Liver (tissue), 9 donors: ENCODE data around the gene FTO. TPM values are rescaled to one million over a fixed set of nuclear protein-coding genes. Genes with fewer than 3 reads are reported as not detected.

Experiments used
- DNase-seq: peaks from one replicate; pipeline ENCODE4 v3.0.0-alpha.2; 2017; ENCODE audit warnings: low spot score
- H3K27ac ChIP-seq, 2 donors: one replicate each; pipeline ENCODE4 v1.7.0; 2013; ENCODE audit warnings: inconsistent platforms in 2 of 2, low read length in 2 of 2, control low read depth in 1 of 2, low read depth in 1 of 2, mild to moderate bottlenecking in 1 of 2
- H3K27me3 ChIP-seq, 4 donors: one replicate each; pipeline versions ENCODE4 v1.6.1 to v1.7.0; 2013; ENCODE audit warnings: low read length in 3 of 4, inconsistent platforms in 1 of 4, mild to moderate bottlenecking in 1 of 4, moderate library complexity in 1 of 4; ENCODE audit not compliant: control insufficient read depth in 4 of 4, insufficient read depth in 4 of 4
- H3K36me3 ChIP-seq, 4 donors: one replicate each; pipeline versions ENCODE4 v1.6.1 to v1.7.0; 2013; ENCODE audit warnings: low read length in 3 of 4, mild to moderate bottlenecking in 3 of 4, low read depth in 1 of 4, moderate library complexity in 1 of 4; ENCODE audit not compliant: control insufficient read depth in 4 of 4, insufficient read depth in 3 of 4
- H3K4me1 ChIP-seq, 4 donors: one replicate each; pipeline versions ENCODE4 v1.6.1 to v1.7.0; 2013; ENCODE audit warnings: low read length in 3 of 4, mild to moderate bottlenecking in 3 of 4, moderate library complexity in 1 of 4; ENCODE audit not compliant: control insufficient read depth in 4 of 4, insufficient read depth in 4 of 4
- H3K4me3 ChIP-seq, 3 donors: one replicate each; pipeline versions ENCODE4 v1.6.1 to v1.7.0; 2013; ENCODE audit warnings: low read length in 3 of 3, control low read depth in 1 of 3, low read depth in 1 of 3, mild to moderate bottlenecking in 1 of 3
- H3K9ac ChIP-seq, 2 donors: one replicate each; pipeline ENCODE4 v1.7.0; 2013; ENCODE audit warnings: low read length in 2 of 2, mild to moderate bottlenecking in 2 of 2, moderate library complexity in 2 of 2, control low read depth in 1 of 2, low read depth in 1 of 2
- H3K9me3 ChIP-seq, 4 donors: one replicate each; pipeline versions ENCODE4 v1.6.1 to v1.7.0; 2013; ENCODE audit warnings: low read length in 3 of 4; ENCODE audit not compliant: control insufficient read depth in 4 of 4
- EGR1 ChIP-seq, 2 donors: IDR thresholded peaks; 2 replicates each; pipeline ENCODE4 v1.6.1; 2016 to 2018; ENCODE audit warnings: antibody characterized with exemption in 2 of 2, low read depth in 2 of 2
- FOXA1 ChIP-seq: IDR thresholded peaks from 2 replicates; pipeline ENCODE4 v1.6.1; 2016; ENCODE audit warnings: antibody characterized with exemption
- FOXA2 ChIP-seq: IDR thresholded peaks from 2 replicates; pipeline ENCODE4 v1.6.1; 2016; ENCODE audit warnings: antibody characterized with exemption
- HNF4A ChIP-seq, 2 donors: conservative IDR thresholded peaks; 2 replicates each; pipeline ENCODE4 v1.6.1; 2016; ENCODE audit warnings: antibody characterized with exemption in 2 of 2, mild to moderate bottlenecking in 2 of 2
- HNF4G ChIP-seq: IDR thresholded peaks from 2 replicates; pipeline ENCODE4 v1.6.1; 2016; ENCODE audit warnings: antibody characterized with exemption
- NR2F2 ChIP-seq: IDR thresholded peaks from 2 replicates; pipeline ENCODE4 v1.6.1; 2016; ENCODE audit warnings: antibody characterized with exemption
- RAD21 ChIP-seq, 2 donors: IDR thresholded peaks; 2 replicates each; pipeline ENCODE4 v1.6.1; 2016; ENCODE audit warnings: antibody characterized with exemption in 2 of 2, mild to moderate bottlenecking in 2 of 2
- RXRA ChIP-seq, 2 donors: IDR thresholded peaks; 2 replicates each; pipeline ENCODE4 v1.6.1; 2017 to 2018; ENCODE audit warnings: antibody characterized with exemption in 2 of 2, mild to moderate bottlenecking in 1 of 2
- SP1 ChIP-seq: IDR thresholded peaks from 2 replicates; pipeline ENCODE4 v1.6.1; 2018; ENCODE audit warnings: antibody characterized with exemption, mild to moderate bottlenecking
- TAF1 ChIP-seq: conservative IDR thresholded peaks from 2 replicates; pipeline ENCODE4 v1.6.1; 2016; ENCODE audit warnings: antibody characterized with exemption, mild to moderate bottlenecking
- YY1 ChIP-seq: IDR thresholded peaks from 2 replicates; pipeline ENCODE4 v1.6.1; 2016; ENCODE audit warnings: antibody characterized with exemption, mild to moderate bottlenecking
- WGBS: extraction: QIAGEN DNeasy Blood & Tissue Kit; methylation state at CpG from one replicate; pipeline ENCODE4 v1.1.7; 2013; 5-methylcytosine and 5-hydroxymethylcytosine counted together
- polyA plus RNA-seq, 2 donors: library from polyadenylated mRNA; stranded (reverse) in 1 of 2; unstranded in 1 of 2; fragments of 200-250 nt in 1 of 2; fragments of >200 nt in 1 of 2; fragmentation: Nextera tagmentation in 1 of 2; extraction: Ambion mirVana in 1 of 2; gene quantifications; one replicate each; pipeline versions ENCODE4 v1.2.1 to v1.2.3, GENCODE V29; 2013 to 2015
- total RNA-seq, 2 donors: library from RNA; depleted of rRNA; stranded (reverse); fragments of >200 nt; gene quantifications; one replicate each; pipeline ENCODE4 v1.2.3, GENCODE V29; 2014
- TF ChIP-seq, protein P1 (sequence below): IDR thresholded peaks from 2 replicates; pipeline ENCODE4 v1.6.1; 2016; ENCODE audit warnings: antibody characterized with exemption, mild to moderate bottlenecking
- TF ChIP-seq, protein P2 (sequence below): IDR thresholded peaks from 2 replicates; pipeline ENCODE4 v1.6.1; 2016; ENCODE audit warnings: antibody characterized with exemption
- TF ChIP-seq, protein P3 (sequence below): IDR thresholded peaks from 2 replicates; pipeline ENCODE4 v1.6.1; 2016; ENCODE audit warnings: antibody characterized with exemption
- donor health status: healthy.
- donor health status: healthy.
- donor health status: healthy.
- donor health status: healthy.
- donor health status: healthy.

FTO gene
- total and polyA plus RNA-seq, 4 donors: 12.0 to 54.2 (median 24.6) TPM

DNA sequence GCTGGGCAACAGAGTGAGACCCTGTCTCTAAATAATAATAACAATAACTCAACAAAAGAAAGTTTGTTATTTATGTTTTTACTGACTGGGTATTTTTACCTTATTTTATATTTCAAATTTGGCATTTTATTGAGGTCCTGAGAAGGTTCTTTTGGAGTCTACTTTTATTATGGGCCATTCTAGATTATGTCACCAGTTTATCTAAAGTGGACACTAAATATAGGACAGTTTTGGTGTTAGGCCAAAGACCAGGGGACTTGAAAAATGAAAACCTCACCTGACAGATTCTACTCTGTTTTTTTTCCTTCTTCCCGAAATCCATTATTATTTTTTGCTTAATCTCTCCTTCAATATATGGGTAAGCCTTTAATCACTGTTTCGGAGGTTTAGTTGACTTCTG, 8.1 kb downstream of the FTO start:
- TF ChIP-seq HNF4G: no peak
- no peak for TF ChIP-seq NR2F2
- no peak for TF ChIP-seq TAF1
- no peak for TF ChIP-seq RXRA (IDR thresholded peaks at IDR 0.05)
- TF ChIP-seq, protein P1, sequence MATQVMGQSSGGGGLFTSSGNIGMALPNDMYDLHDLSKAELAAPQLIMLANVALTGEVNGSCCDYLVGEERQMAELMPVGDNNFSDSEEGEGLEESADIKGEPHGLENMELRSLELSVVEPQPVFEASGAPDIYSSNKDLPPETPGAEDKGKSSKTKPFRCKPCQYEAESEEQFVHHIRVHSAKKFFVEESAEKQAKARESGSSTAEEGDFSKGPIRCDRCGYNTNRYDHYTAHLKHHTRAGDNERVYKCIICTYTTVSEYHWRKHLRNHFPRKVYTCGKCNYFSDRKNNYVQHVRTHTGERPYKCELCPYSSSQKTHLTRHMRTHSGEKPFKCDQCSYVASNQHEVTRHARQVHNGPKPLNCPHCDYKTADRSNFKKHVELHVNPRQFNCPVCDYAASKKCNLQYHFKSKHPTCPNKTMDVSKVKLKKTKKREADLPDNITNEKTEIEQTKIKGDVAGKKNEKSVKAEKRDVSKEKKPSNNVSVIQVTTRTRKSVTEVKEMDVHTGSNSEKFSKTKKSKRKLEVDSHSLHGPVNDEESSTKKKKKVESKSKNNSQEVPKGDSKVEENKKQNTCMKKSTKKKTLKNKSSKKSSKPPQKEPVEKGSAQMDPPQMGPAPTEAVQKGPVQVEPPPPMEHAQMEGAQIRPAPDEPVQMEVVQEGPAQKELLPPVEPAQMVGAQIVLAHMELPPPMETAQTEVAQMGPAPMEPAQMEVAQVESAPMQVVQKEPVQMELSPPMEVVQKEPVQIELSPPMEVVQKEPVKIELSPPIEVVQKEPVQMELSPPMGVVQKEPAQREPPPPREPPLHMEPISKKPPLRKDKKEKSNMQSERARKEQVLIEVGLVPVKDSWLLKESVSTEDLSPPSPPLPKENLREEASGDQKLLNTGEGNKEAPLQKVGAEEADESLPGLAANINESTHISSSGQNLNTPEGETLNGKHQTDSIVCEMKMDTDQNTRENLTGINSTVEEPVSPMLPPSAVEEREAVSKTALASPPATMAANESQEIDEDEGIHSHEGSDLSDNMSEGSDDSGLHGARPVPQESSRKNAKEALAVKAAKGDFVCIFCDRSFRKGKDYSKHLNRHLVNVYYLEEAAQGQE: no peak
- TF ChIP-seq, protein P2, sequence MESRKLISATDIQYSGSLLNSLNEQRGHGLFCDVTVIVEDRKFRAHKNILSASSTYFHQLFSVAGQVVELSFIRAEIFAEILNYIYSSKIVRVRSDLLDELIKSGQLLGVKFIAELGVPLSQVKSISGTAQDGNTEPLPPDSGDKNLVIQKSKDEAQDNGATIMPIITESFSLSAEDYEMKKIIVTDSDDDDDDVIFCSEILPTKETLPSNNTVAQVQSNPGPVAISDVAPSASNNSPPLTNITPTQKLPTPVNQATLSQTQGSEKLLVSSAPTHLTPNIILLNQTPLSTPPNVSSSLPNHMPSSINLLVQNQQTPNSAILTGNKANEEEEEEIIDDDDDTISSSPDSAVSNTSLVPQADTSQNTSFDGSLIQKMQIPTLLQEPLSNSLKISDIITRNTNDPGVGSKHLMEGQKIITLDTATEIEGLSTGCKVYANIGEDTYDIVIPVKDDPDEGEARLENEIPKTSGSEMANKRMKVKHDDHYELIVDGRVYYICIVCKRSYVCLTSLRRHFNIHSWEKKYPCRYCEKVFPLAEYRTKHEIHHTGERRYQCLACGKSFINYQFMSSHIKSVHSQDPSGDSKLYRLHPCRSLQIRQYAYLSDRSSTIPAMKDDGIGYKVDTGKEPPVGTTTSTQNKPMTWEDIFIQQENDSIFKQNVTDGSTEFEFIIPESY: no peak
- TF ChIP-seq YY1: no peak
- TF ChIP-seq EGR1 (IDR thresholded peaks at IDR 0.05; ENCODE audit: low read depth in 2 of 2): no peak
- TF ChIP-seq RAD21 (IDR thresholded peaks at IDR 0.05): no peak
- TF ChIP-seq SP1: no peak
- TF ChIP-seq HNF4A (conservative IDR thresholded peaks at IDR 0.05): no peak
- TF ChIP-seq FOXA1: no peak
- TF ChIP-seq, protein P3, sequence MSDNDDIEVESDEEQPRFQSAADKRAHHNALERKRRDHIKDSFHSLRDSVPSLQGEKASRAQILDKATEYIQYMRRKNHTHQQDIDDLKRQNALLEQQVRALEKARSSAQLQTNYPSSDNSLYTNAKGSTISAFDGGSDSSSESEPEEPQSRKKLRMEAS: no peak
- Histone ChIP-seq H3K9ac (no peak overlapping the region), H3K36me3 (no peaks in the 10 kb centered on the region), H3K4me3 (no peak overlapping the region), H3K27ac (no peak overlapping the region), H3K4me1 (peaks cover 0 to 3% (median under 1%) of the 10 kb centered on the region in 4 donors), H3K27me3 (no peaks in the 10 kb centered on the region), H3K9me3 (no peaks in the 10 kb centered on the region)
- no peak for DNase-seq
- 91% methylated on average over 2 of the region's 2 CpGs for WGBS

DNA sequence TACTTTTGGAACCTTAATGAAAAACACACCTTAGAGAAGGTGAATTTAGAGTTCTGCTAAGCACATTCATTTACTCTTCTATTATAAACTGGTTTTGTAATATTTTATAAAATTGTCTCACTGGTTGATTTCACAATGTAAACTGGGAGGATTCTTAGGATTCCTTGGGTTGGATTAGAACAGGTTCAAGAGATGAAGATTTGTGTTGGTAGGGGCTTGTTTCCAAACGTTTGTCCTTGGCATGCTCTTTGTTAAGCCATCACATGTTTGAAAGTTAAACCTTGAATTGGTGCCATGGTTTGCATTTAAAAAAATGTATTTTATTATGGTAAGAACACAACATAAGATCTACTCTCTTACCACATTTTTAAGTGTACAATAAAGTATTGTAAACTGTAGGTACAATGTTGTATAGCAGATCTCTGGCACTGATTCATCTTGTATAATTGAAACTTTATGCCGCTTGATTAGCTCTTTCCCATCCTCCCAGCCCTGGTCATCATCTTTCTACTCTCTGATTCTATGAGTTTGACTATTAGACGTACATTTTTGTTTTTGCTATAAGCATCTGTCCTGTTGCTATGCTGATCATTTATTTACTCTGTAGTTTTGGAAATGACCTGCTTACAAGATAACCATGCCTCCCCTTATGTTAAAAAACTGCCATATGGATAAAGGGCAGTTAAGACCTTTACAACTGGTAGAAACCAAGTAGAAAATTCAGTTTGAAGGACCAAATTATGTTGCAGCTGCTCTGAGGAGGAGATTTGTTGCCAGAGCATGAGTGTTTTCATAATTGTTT, 9.6 kb downstream of the FTO start:
- DNase-seq: no peak
- H3K4me3 ChIP-seq: no peak overlapping the region

More for the DNA sequence above, 9.6 kb downstream of the FTO start:
- TF ChIP-seq, protein P1: no peak
- TF ChIP-seq, protein P3: no peak
- TF ChIP-seq SP1 (no peak), RXRA (IDR thresholded peaks at IDR 0.05) (no peak), EGR1 (IDR thresholded peaks at IDR 0.05; ENCODE audit: low read depth in 2 of 2) (no peak), TAF1 (no peak), HNF4A (conservative IDR thresholded peaks at IDR 0.05) (no peak), YY1 (no peak), FOXA2 (no peak), NR2F2 (no peak), FOXA1 (no peak), RAD21 (IDR thresholded peaks at IDR 0.05) (no peak)
- TF ChIP-seq, protein P2: no peak
- Histone ChIP-seq H3K4me1 (peaks cover 0 to 3% (median under 1%) of the 10 kb centered on the region in 4 donors), H3K9ac (no peak overlapping the region), H3K27ac (no peak overlapping the region), H3K27me3 (no peaks in the 10 kb centered on the region), H3K9me3 (no peaks in the 10 kb centered on the region), H3K36me3 (no peaks in the 10 kb centered on the region)
- 68% methylated on average over 3 of the region's 3 CpGs for WGBS
